Measurements from ENCODE around the gene P2RY4.
"Not testable (repeated sequence)": the region's sequence is repeated elsewhere in the genome, so short reads cannot be mapped to it uniquely, and the experiment has no call there.

The P2RY4 gene

DNA sequence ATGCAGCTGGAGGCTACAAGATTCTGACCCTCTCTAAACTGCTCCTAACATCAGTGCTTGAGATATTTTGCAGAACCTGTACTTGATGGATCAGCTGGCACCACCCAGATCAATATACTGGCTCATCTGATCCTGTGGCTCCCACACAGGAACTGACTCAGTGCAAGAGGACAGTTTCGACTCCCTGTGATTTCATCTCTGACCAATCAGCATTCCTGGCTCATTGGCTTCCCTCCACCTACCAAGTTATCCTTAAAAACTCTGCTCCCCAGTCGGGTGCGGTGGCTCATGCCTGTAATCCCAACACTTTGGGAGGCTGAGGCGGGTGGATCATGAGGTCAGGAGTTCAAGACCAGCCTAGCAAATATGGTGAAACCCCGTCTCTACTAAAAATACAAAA lies 16.4 kb downstream of the P2RY4 start:
- DNase-seq (ENCODE audit: low spot score): not testable (repeated sequence)

DNA sequence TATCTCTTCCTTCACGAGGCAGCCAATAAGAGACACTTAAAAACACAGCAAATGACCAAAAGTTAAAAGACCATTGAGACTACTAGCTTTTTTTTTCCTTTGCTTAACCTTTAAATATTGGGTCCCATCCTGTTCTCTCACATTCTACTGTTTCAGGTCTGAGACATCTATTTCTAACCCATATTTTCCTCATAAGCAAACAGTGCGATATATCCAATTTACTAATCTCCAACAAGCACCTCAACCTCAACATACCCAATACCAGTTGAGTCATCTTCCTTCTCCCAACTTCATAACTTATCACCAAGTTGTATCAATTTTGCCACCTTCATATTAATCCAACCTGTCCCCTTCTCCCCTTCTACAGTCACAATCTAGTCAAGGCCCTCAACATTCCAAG lies 18.5 kb downstream of the P2RY4 start:
- no peak for DNase-seq (ENCODE audit: low spot score)

DNA sequence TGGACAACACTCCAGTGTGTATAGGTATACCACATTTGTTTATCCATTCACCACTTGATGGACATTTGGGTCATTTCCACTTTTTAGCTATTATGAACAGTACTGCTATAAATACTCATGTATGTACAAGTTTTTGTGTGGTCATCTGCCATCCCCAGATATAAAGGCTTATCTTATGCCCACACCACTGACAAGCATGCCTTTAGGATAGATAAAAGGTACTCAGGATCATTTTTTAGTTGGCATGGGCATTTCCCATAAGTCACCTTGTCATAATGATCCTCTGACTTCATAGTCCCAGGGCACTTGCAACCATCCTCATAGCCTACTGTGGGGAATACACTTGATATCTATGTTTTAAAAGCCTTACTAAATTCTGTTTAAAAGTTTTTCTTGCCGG lies 19.3 kb downstream of the P2RY4 start:
- no peak for DNase-seq (ENCODE audit: low spot score)

GRCh38 chrX:70234355-70234754 lies 25.6 kb downstream of the P2RY4 start, which contains the start of gene AWAT1:
Gene AWAT1, plus strand, starts transcription at chrX:70234655. Its CDS starts 41 bp downstream, at chrX:70234696.
- DNase-seq (ENCODE audit: low spot score): no peak

DNA sequence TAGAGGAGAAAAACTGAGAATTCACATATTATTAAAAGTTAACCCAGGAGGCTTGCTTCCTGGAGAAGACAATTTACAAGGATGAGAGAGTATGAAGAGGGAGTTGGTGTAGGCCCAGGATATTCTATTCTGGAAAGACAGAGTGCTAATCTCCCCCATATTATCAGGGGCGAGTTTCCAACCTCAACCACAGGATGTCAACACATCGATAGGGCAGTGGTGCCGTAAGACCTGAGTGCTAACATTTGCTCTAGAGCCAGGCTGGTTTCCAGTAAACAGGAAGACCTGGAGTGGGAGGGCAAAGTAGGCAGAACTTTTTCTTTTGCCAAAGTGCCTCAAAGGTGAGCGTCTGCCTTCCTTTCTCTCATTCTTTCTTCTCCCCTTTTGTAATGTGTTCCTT lies 28.3 kb downstream of the P2RY4 start:
- no peak for DNase-seq (ENCODE audit: low spot score)

- DNase-seq (ENCODE audit: low spot score): no peak
Measured at GRCh38 chrX:70226687-70227086, 33.3 kb downstream of the P2RY4 start.

- no peak for DNase-seq (ENCODE audit: low spot score)
Measured at GRCh38 chrX:70226048-70226447, 34.0 kb downstream of the P2RY4 start.

GRCh38 chrX:70219938-70220764 lies 39.9 kb downstream of the P2RY4 start:
- DNase-seq (ENCODE audit: low spot score): peak; percentile 23

GRCh38 chrX:70209570-70209969 lies 50.4 kb downstream of the P2RY4 start:
- DNase-seq (ENCODE audit: low spot score): not testable (repeated sequence)

DNA sequence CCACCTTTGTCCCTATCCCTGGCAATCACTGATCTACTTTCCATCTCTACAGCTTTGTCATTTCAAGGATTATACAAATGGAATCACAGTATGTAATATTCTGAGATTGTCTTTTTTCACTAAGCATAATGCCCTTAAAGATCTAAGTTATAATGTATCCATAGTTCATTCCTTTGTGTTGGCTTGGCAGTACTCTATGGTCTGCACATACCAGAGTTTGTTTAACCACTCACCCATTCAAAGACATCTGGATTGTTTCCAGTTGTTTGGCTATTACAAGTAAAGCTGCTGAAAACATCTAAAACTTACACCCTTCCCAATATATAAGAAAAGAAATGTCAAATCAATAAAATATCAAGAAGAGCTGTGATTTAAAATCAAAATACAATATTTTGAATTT lies 51.5 kb downstream of the P2RY4 start:
- no peak for DNase-seq (ENCODE audit: low spot score)

Measured in GM03348 (cell line).